Measurements from ENCODE around the gene MEMO1.
"Not testable (repeated sequence)": the region's sequence is repeated elsewhere in the genome, so short reads cannot be mapped to it uniquely, and the experiment has no call there.

Gene MEMO1

GRCh38 chr2:31956312-31956711 lies 54.5 kb downstream of the MEMO1 start:
- DNase-seq = no peak

- DNase-seq = not testable (repeated sequence)
Observed at GRCh38 chr2:31953095-31953494, 57.7 kb downstream of the MEMO1 start.

GRCh38 chr2:31950946-31951562 lies 59.8 kb downstream of the MEMO1 start:
- no peak for DNase-seq

- no peak for DNase-seq
Observed at GRCh38 chr2:31947871-31948270, 62.9 kb downstream of the MEMO1 start.

- no peak for DNase-seq
Observed at GRCh38 chr2:31946838-31947237, 64.0 kb downstream of the MEMO1 start.

- no peak for DNase-seq
Observed at GRCh38 chr2:31945572-31945935, 65.3 kb downstream of the MEMO1 start.

- no peak for DNase-seq
Observed at GRCh38 chr2:31944828-31945571, 65.8 kb downstream of the MEMO1 start.

- no peak for DNase-seq
Observed at GRCh38 chr2:31943636-31944225, 67.1 kb downstream of the MEMO1 start.

- DNase-seq = no peak
Observed at GRCh38 chr2:31940920-31941319, 69.9 kb downstream of the MEMO1 start.

GRCh38 chr2:31937741-31938140 lies 73.1 kb downstream of the MEMO1 start:
- no peak for DNase-seq

- DNase-seq = no peak
Observed at GRCh38 chr2:31935370-31935769, 75.4 kb downstream of the MEMO1 start.

- no peak for DNase-seq
Observed at GRCh38 chr2:31933066-31933465, 77.7 kb downstream of the MEMO1 start.

- no peak for DNase-seq
Observed at GRCh38 chr2:31932589-31932988, 78.2 kb downstream of the MEMO1 start.

- no peak for DNase-seq
Observed at GRCh38 chr2:31931916-31932315, 78.9 kb downstream of the MEMO1 start.

- no peak for DNase-seq
Observed at GRCh38 chr2:31925517-31925916, 85.3 kb downstream of the MEMO1 start.

GRCh38 chr2:31923662-31924061 lies 87.1 kb downstream of the MEMO1 start:
- DNase-seq = no peak

GRCh38 chr2:31922542-31923408 lies 88.0 kb downstream of the MEMO1 start:
- DNase-seq = no peak

- no peak for DNase-seq
Observed at GRCh38 chr2:31920962-31921361, 89.8 kb downstream of the MEMO1 start.

- no peak for DNase-seq
Observed at GRCh38 chr2:31919499-31919898, 91.3 kb downstream of the MEMO1 start.

GRCh38 chr2:31909661-31910060 lies 101.1 kb downstream of the MEMO1 start:
- DNase-seq = no peak

- DNase-seq = not testable (repeated sequence)
Observed at GRCh38 chr2:31907491-31907890, 103.3 kb downstream of the MEMO1 start.

GRCh38 chr2:31903109-31903780 lies 107.6 kb downstream of the MEMO1 start:
- DNase-seq = no peak

GRCh38 chr2:31901900-31902299 lies 108.9 kb downstream of the MEMO1 start:
- no peak for DNase-seq
